HUES64 (cell line): Measurements from ENCODE around the gene SUPT3H.

Experiments
- H3K27ac ChIP-seq: 2 replicates; pipeline ENCODE4 v1.7.0; 2013; ENCODE audit warnings: low read depth, low read length, inconsistent platforms
- H3K27me3 ChIP-seq: 2 replicates; pipeline ENCODE4 v1.6.1; 2013; ENCODE audit warnings: mild to moderate bottlenecking, low read length; ENCODE audit not compliant: insufficient read depth
- H3K36me3 ChIP-seq: 2 replicates; pipeline ENCODE4 v1.6.1; 2013; ENCODE audit warnings: mild to moderate bottlenecking, low read length; ENCODE audit not compliant: insufficient read depth
- H3K4me1 ChIP-seq: 2 replicates; pipeline ENCODE4 v1.6.1; 2013; ENCODE audit warnings: mild to moderate bottlenecking, low read length, moderate library complexity; ENCODE audit not compliant: insufficient read depth
- H3K4me3 ChIP-seq: 2 replicates; pipeline ENCODE4 v1.5.1; 2013; ENCODE audit warnings: mild to moderate bottlenecking, low read length, moderate library complexity
- H3K9ac ChIP-seq: 2 replicates; pipeline ENCODE4 v1.6.1; 2013; ENCODE audit warnings: mild to moderate bottlenecking, low read depth, low read length
- H3K9me3 ChIP-seq: 2 replicates; pipeline ENCODE4 v1.6.1; 2013; ENCODE audit warnings: low read depth, low read length; ENCODE audit not compliant: insufficient read depth
- WGBS: fragments of 150-250, 120-280 bp; methylation state at CpG from one replicate; pipeline ENCODE4 v1.1.7; 2013; ENCODE audit warnings: missing lambda C conversion rate; 5-methylcytosine and 5-hydroxymethylcytosine counted together

SUPT3H gene

DNA sequence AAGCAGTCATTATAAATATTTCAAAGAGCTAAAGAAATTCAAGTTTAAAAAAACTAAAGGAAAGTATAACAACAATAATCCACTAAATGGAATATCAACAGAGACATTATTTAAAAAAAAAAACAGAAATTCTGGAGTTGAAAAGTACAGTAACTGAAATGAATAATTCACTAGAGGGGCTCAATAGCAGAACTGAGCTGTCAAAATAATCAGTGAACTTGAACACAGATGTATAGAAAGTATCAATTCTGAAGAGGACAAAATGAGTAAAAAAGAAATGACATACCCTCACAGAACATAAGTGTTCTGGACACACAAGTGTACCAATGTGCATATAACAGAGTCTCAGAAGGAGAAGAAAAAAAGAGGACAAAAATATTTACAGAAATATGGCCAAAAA is 241.2 kb downstream of the SUPT3H start:
- Histone ChIP-seq H3K36me3 (no peaks in the 10 kb centered on the region), H3K27me3 (no peaks in the 10 kb centered on the region), H3K4me1 (peaks cover 5% of the 10 kb centered on the region; the same call in 1 of the 2 replicates), H3K4me3 (no peak overlapping the region), H3K9ac (no peak overlapping the region), H3K9me3 (peaks cover 4% of the 10 kb centered on the region; the same call in 1 of the 2 replicates), H3K27ac (no peak overlapping the region)

DNA sequence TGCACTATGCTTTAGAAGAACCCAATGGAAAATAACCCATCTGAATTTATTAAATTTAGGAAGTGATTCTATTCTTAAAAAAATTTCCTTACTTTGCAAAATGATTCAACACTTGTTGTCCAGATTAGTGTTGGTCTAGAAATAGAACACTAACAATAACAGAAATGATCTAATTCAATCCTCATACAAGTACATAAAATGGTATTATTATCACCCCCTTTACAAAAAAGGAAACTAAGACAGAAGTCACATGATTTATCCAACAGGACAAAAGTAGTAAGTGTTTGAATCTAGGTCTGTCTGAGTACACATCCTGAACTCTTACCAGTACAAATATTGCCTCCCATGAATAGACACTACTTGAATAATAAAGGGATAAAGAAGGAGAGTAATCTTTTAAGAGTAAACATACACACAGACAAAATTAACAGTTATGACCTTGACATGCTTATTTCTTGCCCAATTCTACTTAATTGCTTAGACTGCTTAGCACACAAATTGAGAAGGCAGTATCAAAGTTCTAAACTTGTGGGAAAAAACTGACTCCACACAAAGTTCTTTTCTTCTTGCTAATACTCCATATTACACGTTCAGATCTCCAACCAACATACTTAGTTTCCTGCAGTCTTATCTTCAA is 245.0 kb downstream of the SUPT3H start:
- Histone ChIP-seq H3K27ac (no peak overlapping the region), H3K9ac (no peak overlapping the region), H3K9me3 (peaks cover 4% of the 10 kb centered on the region; the same call in 1 of the 2 replicates), H3K4me3 (no peak overlapping the region), H3K4me1 (no peaks in the 10 kb centered on the region), H3K36me3 (no peaks in the 10 kb centered on the region), H3K27me3 (no peaks in the 10 kb centered on the region)
- WGBS, result 88% methylated on average over 1 of the region's 1 CpG

DNA sequence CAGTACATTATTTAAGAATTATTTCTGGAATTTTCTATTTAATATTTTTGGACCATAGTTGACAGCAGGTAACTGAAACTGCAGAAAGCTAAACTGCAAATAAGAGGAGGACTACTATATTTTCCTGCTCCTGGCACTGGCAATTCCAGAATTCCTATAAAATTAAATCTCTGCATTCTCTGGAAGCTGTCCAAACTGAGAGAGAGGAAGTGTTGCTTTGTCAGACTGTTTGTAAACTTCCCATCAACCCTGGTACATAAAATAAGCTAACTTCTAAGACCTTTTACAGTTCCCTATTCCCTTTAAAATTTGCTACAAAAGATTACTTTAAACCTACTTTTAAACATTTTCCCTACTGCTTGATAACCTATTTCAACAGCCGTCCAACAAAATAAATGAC is 245.7 kb downstream of the SUPT3H start:
- 93% methylated on average over 1 of the region's 1 CpG for WGBS
- Histone ChIP-seq H3K4me1 (no peaks in the 10 kb centered on the region), H3K4me3 (no peak overlapping the region), H3K9me3 (peaks cover 3% of the 10 kb centered on the region; the same call in 1 of the 2 replicates), H3K9ac (no peak overlapping the region), H3K27ac (no peak overlapping the region), H3K27me3 (no peaks in the 10 kb centered on the region), H3K36me3 (no peaks in the 10 kb centered on the region)

DNA sequence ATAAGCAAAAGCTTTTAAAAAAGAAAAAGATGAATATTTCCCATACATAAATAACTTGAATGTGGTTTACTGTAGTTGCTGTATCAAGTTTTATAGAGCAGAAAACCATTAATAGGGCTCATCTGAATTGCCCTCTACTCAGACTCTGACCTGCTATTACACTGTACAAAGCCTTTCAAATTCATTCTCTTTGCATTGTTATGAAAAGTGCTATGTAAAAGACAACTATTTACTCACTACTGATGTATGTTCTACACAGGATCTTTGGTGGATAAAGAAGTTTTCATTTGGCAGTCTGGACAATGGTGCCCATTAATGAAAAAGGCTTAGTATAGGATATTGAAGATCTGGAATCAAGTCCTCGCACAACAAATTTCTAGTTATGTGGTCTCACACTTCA is 248.7 kb downstream of the SUPT3H start:
- H3K27me3 ChIP-seq, result no peaks in the 10 kb centered on the region
- WGBS, result 100% methylated on average over 1 of the region's 1 CpG
- no peaks in the 10 kb centered on the region for H3K9me3 ChIP-seq
- no peaks in the 10 kb centered on the region for H3K4me1 ChIP-seq
- H3K36me3 ChIP-seq, result no peaks in the 10 kb centered on the region
- H3K4me3 ChIP-seq, result no peak overlapping the region
- no peak overlapping the region for H3K9ac ChIP-seq
- H3K27ac ChIP-seq, result no peak overlapping the region

DNA sequence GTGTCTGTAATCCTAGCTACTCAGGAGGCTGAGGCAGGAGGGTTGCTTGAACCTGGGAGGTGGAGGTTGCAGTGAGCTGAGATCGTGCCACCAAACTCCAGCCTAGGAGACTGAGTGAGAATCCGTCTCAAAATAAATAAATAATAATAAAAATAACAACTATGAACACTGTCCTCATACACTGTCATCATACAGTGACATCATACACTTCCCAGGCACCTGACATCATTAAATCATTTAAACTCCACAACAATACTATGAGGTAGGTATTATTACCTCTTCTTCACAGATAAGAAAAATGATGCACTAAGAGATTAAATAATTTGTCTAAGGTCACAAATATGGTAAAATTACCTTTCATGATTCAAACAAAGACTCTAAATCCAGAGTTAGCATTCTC is 250.5 kb downstream of the SUPT3H start:
- Histone ChIP-seq H3K27ac (no peak overlapping the region), H3K36me3 (no peaks in the 10 kb centered on the region), H3K9ac (no peak overlapping the region), H3K4me3 (no peak overlapping the region), H3K9me3 (no peaks in the 10 kb centered on the region), H3K4me1 (no peaks in the 10 kb centered on the region), H3K27me3 (no peaks in the 10 kb centered on the region)
- WGBS, result 100% methylated on average over 1 of the region's 2 CpGs

DNA sequence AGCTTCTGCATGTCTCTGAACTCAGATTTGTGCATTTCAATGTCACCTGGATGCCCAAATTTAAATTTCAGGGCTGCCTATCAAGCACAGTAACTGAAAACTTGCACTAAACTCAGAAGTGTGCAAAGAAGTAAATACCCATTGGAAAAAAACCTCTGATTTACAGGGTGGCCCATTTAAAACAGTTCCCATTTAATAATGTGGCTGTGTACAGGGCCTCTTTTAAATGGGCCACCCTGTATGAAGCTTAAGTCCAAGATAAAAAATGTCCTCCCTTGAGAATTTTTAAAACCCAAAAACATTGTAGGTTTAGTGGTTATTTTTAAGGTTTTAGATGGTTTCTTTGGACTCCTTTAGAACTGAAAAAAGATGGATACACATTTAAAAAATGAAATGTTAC is 251.7 kb downstream of the SUPT3H start:
- Histone ChIP-seq H3K27me3 (no peaks in the 10 kb centered on the region), H3K4me3 (no peak overlapping the region), H3K9me3 (no peaks in the 10 kb centered on the region), H3K27ac (no peak overlapping the region), H3K9ac (no peak overlapping the region), H3K36me3 (no peaks in the 10 kb centered on the region), H3K4me1 (no peaks in the 10 kb centered on the region)

DNA sequence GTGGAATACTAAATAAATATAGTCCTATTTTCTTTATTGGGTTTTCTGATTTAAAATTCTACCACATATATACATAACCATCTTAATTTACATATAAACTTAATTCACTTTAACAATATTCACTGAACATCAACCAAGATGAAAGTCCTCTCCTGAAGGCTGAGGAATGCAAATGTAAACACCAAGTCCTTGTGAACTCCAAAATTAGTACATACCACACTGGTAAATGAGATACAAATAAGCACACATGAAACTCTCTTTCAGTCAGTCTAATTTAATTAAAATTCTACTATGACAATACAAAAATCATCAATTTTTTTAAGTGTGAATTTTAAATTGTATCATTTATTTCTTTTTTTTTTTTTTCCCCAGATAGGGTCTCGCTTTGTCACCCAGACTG is 254.7 kb downstream of the SUPT3H start:
- Histone ChIP-seq H3K36me3 (no peaks in the 10 kb centered on the region), H3K9me3 (no peaks in the 10 kb centered on the region), H3K27me3 (no peaks in the 10 kb centered on the region), H3K9ac (no peak overlapping the region), H3K27ac (no peak overlapping the region), H3K4me3 (no peak overlapping the region), H3K4me1 (no peaks in the 10 kb centered on the region)
- 100% methylated on average over 1 of the region's 1 CpG for WGBS

DNA sequence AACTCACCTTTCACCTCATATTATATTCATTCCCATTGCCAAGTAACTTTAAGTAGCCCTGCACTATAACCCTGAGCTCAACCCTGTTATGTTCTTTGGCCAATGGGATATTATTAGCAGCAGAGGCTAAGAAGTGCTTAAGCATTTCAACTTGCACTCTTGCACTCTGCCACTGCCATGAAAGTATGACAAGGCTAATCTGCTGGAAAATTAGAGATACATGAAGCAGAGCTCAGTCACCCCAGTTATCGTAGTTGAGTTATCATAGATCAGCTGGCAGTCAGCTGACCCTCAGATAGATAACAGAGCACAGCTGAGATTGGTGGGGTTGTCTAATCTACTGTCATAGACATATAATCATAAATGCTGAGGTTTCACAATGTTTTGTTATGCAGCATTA is 259.0 kb downstream of the SUPT3H start:
- Histone ChIP-seq H3K4me1 (no peaks in the 10 kb centered on the region), H3K27me3 (no peaks in the 10 kb centered on the region), H3K9ac (no peak overlapping the region), H3K9me3 (no peaks in the 10 kb centered on the region), H3K27ac (no peak overlapping the region), H3K4me3 (no peak overlapping the region), H3K36me3 (no peaks in the 10 kb centered on the region)
- WGBS, result 97% methylated on average over 1 of the region's 1 CpG

DNA sequence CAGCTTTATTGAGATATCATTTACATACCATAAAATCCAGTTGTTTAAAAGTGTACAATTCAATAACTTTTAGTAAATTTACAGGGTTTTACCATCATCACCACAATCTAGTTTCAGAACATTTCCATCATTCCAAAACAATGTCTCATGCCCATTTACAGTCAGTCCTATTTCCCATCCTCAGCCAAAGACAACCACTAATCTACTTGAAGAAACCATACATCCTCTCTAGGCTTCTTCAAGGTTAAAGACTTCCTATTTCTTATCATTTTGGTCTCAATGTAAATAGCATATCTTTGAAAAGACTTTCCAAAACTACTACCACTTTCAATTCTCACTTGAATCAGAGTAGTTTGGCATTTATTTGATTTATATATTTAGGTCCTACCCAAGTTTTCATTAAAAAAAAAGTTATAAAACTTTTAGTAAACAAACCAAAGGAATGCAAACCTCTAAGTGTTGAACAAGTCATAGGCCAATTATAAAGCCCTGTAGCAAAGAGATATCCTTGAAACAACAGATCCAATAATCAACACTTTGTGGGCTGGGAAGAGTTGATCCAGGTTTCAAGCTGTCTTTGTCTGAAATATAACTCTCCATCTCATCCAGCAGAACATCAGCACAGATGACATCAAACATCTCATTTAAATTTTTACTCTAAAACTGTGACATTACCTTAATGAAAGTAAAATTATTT is 260.9 kb downstream of the SUPT3H start:
- Histone ChIP-seq H3K27me3 (no peaks in the 10 kb centered on the region), H3K36me3 (no peaks in the 10 kb centered on the region), H3K9me3 (no peaks in the 10 kb centered on the region), H3K27ac (no peak overlapping the region), H3K4me3 (no peak overlapping the region), H3K4me1 (0 out of 2 replicates have a peak, but pooled peaks cover 3% of the 10 kb centered on the region), H3K9ac (no peak overlapping the region)

DNA sequence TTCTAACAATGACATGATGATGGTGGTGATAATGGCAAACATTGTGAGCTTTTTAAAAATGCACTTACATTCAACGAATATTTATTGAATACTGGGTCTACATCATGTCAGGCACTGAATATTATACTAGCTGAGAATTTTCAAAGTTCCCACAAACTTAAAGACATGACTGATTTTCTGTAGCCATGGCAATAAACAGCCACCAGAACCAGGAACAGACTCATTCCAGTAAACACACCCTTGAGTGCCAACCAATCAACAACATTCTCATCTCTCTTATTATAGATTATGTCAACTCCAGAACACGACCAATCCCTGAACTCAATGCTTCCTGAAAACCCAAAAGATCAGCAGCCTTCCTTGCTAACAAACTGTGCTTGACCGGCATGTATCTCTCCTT is 262.0 kb downstream of the SUPT3H start:
- Histone ChIP-seq H3K36me3 (no peaks in the 10 kb centered on the region), H3K4me3 (no peak overlapping the region), H3K27ac (no peak overlapping the region), H3K9ac (no peak overlapping the region), H3K27me3 (no peaks in the 10 kb centered on the region), H3K9me3 (no peaks in the 10 kb centered on the region), H3K4me1 (peaks cover 5% of the 10 kb centered on the region; the same call in 1 of the 2 replicates)
- WGBS, result 91% methylated on average over 2 of the region's 3 CpGs

DNA sequence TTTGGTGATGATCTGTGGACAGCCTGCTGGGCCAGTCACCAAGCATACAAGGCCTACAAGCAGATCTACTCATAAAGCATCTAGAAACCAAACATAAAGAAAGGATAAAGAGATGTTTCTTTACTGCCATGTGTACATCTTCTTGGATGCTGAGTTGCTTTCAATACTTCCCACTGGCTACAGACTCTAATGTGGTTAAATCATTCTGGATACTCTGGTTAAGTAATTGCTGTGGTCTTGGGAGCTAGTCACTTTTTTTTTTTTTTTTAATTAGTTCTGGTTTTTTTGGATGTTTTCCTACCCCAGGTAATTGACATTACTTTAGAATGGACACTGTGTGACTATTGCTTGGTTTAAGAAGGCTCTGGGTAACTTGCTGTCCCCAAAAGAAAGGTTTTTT is 265.0 kb downstream of the SUPT3H start:
- Histone ChIP-seq H3K9me3 (no peaks in the 10 kb centered on the region), H3K4me3 (no peak overlapping the region), H3K36me3 (no peaks in the 10 kb centered on the region), H3K27ac (no peak overlapping the region), H3K4me1 (peaks cover 7% of the 10 kb centered on the region; the same call in 1 of the 2 replicates), H3K9ac (no peak overlapping the region), H3K27me3 (no peaks in the 10 kb centered on the region)
